ACHN (cell line): Measurements from ENCODE around the gene EFCAB11.

Experiments
- DNase-seq: peaks from one replicate; pipeline ENCODE4 v3.0.0-alpha.2; 2015
- in situ Hi-C: cut with HindIII; loops from 2 replicates; pipeline ENCODE4 v1.10.0; 2017; ENCODE audit warnings: low sequenced_read_pairs, low pct_ligation_motif_present, low pct_unique_long_range_greater_than_20kb

EFCAB11 gene

DNA sequence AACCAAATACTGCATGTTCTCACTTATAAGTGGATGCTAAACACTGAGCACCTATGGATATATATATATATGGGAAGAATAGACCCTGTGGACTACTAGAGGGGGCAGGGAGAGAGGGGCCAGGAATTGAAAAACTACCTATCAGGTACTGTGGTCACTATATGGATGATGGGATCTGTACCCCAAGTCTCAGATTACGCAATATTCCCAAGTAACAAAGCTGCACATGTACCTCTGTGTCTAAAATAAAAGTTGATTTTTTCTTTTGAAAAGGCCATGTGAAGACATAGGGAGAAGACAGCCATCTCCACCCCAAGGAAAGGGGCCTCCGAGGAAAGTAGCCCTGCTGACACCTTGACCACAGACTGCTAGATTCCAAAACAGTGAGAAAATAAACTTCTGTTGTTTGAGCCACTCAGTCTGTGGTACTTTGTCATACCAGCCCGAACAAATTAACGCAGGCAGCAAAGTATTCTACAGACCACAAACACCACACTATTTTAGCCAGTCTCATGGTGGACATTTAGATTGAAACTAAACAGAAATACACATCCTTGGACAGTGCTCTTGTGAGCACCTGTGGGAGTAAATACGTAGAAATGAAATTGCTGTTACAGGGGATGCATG lies 197.1 kb downstream of the EFCAB11 start:
- in situ Hi-C loops: no loop called here
- DNase-seq: no peak

DNA sequence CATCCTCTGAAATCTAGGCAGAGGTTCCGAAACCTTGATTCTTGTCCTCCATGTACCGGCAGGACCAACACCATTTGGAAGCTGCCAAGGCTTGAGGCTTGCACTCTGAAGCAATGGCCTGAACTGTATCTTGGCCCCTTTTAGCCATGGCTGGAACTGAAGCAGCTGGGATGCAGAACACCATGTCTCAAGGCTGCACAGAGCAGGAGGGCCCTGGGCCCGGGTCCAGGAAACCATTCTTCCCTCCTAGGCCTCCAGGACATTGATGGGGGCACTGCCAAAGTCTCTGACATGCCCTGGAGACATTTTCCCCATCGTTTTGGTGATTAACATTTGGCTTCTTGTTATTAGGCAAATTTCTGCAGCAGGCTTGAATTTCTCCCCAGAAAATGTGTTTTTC lies 198.7 kb downstream of the EFCAB11 start:
- no peak for DNase-seq
- in situ Hi-C loops: no loop called here

DNA sequence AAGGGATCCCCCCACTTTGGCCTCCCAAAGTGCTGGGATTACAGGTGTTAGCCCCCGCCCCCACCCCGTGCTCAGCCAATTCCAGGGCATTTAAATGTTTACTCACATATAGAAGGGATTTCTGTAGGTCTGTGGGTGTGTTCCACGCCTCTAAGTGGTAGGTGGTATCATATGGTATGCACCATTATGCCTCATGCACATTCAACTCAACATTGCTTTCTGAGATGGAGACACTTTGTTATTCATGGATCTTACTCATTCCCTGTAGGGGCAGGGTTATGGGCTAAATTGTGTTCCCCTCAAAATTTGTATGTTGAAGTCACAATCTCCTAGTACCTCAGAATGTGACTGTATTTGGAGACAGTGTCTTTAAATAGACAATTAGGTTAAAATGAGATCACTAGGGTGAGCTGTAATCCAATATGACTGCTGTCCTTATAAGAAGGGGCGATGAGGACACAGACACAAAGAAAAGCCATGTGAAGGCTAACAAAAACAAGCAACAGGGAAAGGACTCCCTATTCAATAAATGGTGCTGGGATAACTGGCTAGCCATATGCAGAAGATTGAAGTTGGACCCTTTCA lies 200.6 kb downstream of the EFCAB11 start:
- no peak for DNase-seq
- in situ Hi-C loops: no loop called here

DNA sequence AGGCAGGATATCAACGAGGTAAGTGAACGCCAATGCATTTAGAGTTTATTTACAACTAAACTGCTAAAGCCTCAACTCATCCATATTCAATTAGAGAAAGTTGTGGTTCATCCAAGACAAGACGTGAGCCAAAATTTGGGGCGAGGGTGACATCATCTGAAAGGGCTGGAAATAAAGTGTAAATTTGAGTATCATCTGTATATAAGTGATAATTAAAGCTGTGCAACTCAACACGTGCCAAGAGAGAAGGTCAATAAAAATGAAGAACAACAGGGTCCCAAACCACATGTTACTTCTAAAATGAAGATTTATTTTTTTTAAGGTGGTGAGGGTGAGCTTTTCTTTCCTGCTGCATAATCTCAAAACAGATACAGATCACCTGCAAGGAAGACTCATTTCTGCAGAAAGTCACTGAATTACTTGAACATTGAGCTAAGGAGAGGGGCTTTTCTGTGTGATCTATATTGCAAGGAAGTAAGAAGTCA lies 203.6 kb downstream of the EFCAB11 start:
- DNase-seq: no peak
- in situ Hi-C loops: no loop called here

DNA sequence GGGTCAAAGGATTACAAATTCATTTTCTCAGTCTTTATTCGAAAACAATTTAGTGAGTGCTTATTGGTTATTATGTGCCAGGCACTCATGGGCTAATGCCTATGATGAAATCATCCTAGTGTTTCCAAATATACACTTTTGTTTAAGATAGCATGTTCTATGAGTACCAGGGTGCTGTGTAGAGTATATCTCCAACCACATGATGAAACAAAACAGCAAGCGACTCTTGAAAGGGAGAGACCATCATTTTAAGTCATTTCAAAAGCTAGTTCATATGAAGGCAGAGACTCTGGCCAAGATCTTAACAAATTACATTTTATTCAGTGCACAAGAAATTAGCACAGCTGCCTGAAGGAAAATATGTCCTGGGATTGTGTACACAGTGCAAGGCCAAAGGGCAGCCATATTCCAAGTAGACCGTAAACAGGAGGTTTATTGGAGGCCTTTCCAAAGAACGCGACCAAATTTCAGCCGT lies 204.2 kb downstream of the EFCAB11 start:
- in situ Hi-C loops: no loop called here
- DNase-seq: no peak

DNA sequence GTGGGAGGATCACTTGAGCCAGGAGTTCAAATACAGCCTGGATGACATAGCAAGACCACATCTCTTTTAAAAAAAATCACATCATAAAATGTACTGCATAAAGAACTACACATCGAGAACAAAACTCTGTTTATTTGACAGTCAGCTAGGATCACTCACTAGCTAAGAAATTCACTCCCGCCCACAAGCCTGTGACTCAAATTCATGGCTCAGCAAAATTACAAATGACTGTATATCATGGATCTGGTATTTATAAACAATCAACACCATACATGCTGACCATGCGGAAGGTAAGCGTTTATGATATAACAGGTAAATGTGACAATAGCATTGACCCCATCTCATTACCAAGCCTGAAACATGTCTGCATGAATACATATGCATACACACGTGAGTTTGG lies 206.5 kb downstream of the EFCAB11 start:
- in situ Hi-C loops: no loop called here

DNA sequence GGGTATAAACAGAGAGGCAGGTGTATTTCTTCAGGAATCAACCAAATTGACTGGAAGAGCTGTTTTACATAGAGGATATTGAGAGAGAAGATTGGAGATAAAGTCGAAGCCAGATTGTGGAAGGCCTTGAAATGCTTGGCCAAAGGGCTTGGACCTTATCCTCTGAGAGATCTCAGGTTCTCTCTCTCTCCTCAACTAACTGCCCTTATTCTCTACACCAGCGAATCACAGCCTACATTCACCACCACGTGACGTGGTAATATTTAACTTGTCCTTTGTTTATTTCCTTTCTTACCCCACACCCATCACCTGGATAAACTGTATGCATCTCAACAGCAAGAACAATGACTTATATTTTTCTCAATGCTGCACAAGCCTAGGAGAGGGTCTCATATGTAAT lies 207.4 kb downstream of the EFCAB11 start:
- in situ Hi-C loops: no loop called here
- DNase-seq: no peak

More for the DNA sequence above, 206.5 kb downstream of the EFCAB11 start:
- DNase-seq: no peak

DNA sequence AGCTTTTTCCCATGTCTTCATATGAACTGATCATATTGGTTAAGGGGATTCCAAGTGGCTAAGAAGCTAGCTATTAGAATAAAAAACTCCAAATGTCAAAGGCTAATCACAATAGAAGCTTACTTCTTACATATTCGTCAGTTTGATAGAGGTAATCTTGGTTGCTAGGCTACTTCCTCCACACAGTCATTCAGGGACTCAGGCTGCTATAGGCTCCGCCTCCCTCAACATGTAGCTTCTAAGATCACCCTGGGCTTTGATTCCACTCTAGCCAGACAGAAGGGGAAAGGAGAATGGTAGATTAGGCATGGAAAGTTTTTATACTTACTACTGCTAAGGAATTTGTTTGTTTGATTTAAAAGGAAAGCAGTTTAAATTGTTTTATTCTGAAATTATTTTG lies 207.9 kb downstream of the EFCAB11 start:
- no peak for DNase-seq
- in situ Hi-C loops: no loop called here

DNA sequence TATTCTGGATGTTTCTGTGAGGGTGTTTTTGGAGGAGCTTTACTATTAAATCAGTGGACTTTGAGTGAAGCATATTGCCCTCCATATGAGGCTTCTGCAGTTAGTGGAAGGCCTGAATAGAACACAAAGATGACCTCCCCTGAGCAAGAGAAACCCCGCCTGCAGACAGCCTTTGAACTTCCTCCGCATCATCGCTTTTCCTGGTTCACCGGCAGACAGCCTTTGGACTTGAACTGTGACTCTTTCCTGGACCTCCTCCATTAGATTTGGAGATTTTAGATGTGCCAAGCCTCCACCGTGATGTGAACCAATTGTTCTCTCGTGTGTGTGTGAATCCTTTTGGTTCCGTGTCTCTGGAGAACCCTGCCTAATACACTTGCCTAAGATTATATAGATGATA lies 208.4 kb downstream of the EFCAB11 start:
- in situ Hi-C loops: no loop called here
- DNase-seq: no peak
